GM12878 (cell line): Measurements from ENCODE around the gene RRAD. TPM values are rescaled to one million over a fixed set of nuclear protein-coding genes. Genes with fewer than 3 reads are reported as not detected.

ENCODE experiments used
- ATAC-seq: fragments of 200-7000 bp; cut with Tn5 transposase; 3 replicates; pipeline ENCODE4 v1.9.1; 2020; ENCODE audit warnings: mild to moderate bottlenecking, moderate library complexity
- BruUV-seq: library from RNA; stranded (reverse); fragments of 400-500 nt; replicated peaks from 2 replicates; lab custom pipeline; 2021; lab: Mats Ljungman, UMichigan
- CTCF ChIA-PET: fragments of 300-600 bp; sonication (Branson Sonifier 250); formaldehyde crosslinking; extraction: SDS; loops from one replicate; lab custom pipeline; 2021; ENCODE audit warnings: inconsistent platforms; lab: Yijun Ruan, JAX
- POLR2A ChIA-PET: fragments of 350-600 bp; formaldehyde crosslinking; extraction: SDS; loops from one replicate; lab custom pipeline; 2021; ENCODE audit warnings: inconsistent platforms; lab: Charles Lee
- RAD21 ChIA-PET: fragments of 300-600 bp; sonication (Branson Sonifier 250); formaldehyde crosslinking; loops from one replicate; lab custom pipeline; 2023; ENCODE audit warnings: antibody characterized with exemption; ENCODE audit not compliant: unreplicated experiment; lab: Charles Lee
- SMC1A ChIA-PET: fragments of 300-600 bp; sonication (Branson Sonifier 250); formaldehyde crosslinking; loops from one replicate; lab custom pipeline; 2023; ENCODE audit not compliant: unreplicated experiment, uncharacterized antibody; lab: Charles Lee
- DNase-seq: peaks from one replicate; pipeline ENCODE4 v3.0.0-alpha.2; 2011; ENCODE audit warnings: low read depth, low spot score
- FAIRE-seq: peaks from 3 replicates; lab custom pipeline; 2011; peaks lifted over from hg19 to GRCh38; lab: Jason Lieb, UNC
- H2AFZ ChIP-seq: 2 replicates; pipeline ENCODE4 v1.6.0; 2011; ENCODE audit warnings: low read depth, low read length, control low read depth; ENCODE audit not compliant: control insufficient read depth
- H3K27ac ChIP-seq: 2 replicates; pipeline ENCODE4 v1.5.1; 2011; ENCODE audit warnings: control low read depth; ENCODE audit not compliant: control insufficient read depth, insufficient read depth
- H3K27me3 ChIP-seq, 2 experiments: replicated peaks in 1 of 2; 2 replicates each; pipeline versions ENCODE4 v1.6.0 to v1.6.1; 2011; ENCODE audit warnings: low read length in 1 of 2; ENCODE audit not compliant: control insufficient read depth in 2 of 2, insufficient read depth in 2 of 2
- H3K36me3 ChIP-seq, 2 experiments: 2 replicates each; pipeline ENCODE4 v1.5.1; 2011; ENCODE audit warnings: low read length in 1 of 2; ENCODE audit not compliant: control insufficient read depth in 2 of 2, insufficient read depth in 2 of 2
- H3K4me1 ChIP-seq: 2 replicates; pipeline ENCODE4 v1.6.1; 2011; ENCODE audit warnings: mild to moderate bottlenecking, low read length, moderate library complexity, mixed read lengths; ENCODE audit not compliant: control insufficient read depth, insufficient read depth
- H3K4me2 ChIP-seq: 2 replicates; pipeline ENCODE4 v1.6.0; 2011; ENCODE audit warnings: control low read depth; ENCODE audit not compliant: control insufficient read depth, insufficient read depth
- H3K4me3 ChIP-seq: fragments of 200-600 bp; sonication (generic); 2 replicates; pipeline ENCODE4 v1.5.1; 2016
- H3K79me2 ChIP-seq: 2 replicates; pipeline ENCODE4 v1.6.0; 2011; ENCODE audit warnings: low read length; ENCODE audit not compliant: control insufficient read depth, insufficient read depth
- H3K9ac ChIP-seq: 2 replicates; pipeline ENCODE4 v1.8.0; 2011; ENCODE audit warnings: low read length, control low read depth, mixed read lengths; ENCODE audit not compliant: control insufficient read depth, insufficient read depth
- H3K9me3 ChIP-seq: replicated peaks from 3 replicates; pipeline ENCODE4 v1.5.1; 2011; ENCODE audit warnings: mild to moderate bottlenecking, low read length; ENCODE audit not compliant: control insufficient read depth, insufficient read depth
- H4K20me1 ChIP-seq: 2 replicates; pipeline ENCODE4 v1.6.0; 2011; ENCODE audit not compliant: control insufficient read depth, insufficient read depth
- ATF7 ChIP-seq: fragments of 450-650 bp; IDR thresholded peaks from 2 replicates; pipeline ENCODE4 v1.6.1; 2016; ENCODE audit warnings: low read depth, mild to moderate bottlenecking
- CREM ChIP-seq: IDR thresholded peaks from 2 replicates; pipeline ENCODE4 v1.6.1; 2014; ENCODE audit warnings: antibody characterized with exemption, low read depth
- FOXM1 ChIP-seq: IDR thresholded peaks from 2 replicates; pipeline ENCODE4 v1.6.1; 2012; ENCODE audit warnings: low read depth, mild to moderate bottlenecking, inconsistent platforms, low read length, moderate library complexity
- JUND ChIP-seq: IDR thresholded peaks from 2 replicates; pipeline ENCODE4 v1.6.1; 2012; ENCODE audit warnings: low read depth, mild to moderate bottlenecking, low read length, improper control_type of control experiment, moderate library complexity
- WGBS: methylation state at CpG from one replicate; pipeline ENCODE4 v1.1.6; 2016; ENCODE audit warnings: low lambda C conversion rate; ENCODE audit not compliant: insufficient replicate concordance, insufficient coverage; ENCODE audit errors: missing lambda C conversion rate; 5-methylcytosine and 5-hydroxymethylcytosine counted together
- in situ Hi-C: fragments of 300-500 bp; cut with MboI; formaldehyde crosslinking; loops from 9 replicates; pipeline ENCODE4 v1.14.3; 2018; ENCODE audit warnings: mixed read lengths
- intact Hi-C: fragments of 100-400 bp; cut with micrococcal nuclease; formaldehyde crosslinking; loops from one replicate; pipeline ENCODE4 v1.14.2; 2022; ENCODE audit not compliant: unreplicated experiment
- polyA plus RNA-seq, 11 experiments: library from polyadenylated mRNA; depleted of rRNA in 4 of 11; unstranded in 6 of 11; stranded (reverse) in 5 of 11; fragments of >200 nt; fragmentation: Nextera tagmentation in 4 of 11; fragmentation: Illumina TruSeq in 1 of 11; extraction: Ambion mirVana in 4 of 11; extraction: Trizol in 1 of 11; gene quantifications; 1 replicate in 1 of 11; 2 replicates in 10 of 11; pipeline versions ENCODE4 v1.2.1 to v1.2.3, GENCODE V29; 2011 to 2016; ENCODE audit warnings: inconsistent platforms in 2 of 11, missing spikeins in 2 of 11, low read depth in 1 of 11
- total RNA-seq, 4 experiments: library from RNA; depleted of rRNA in 3 of 4; stranded (reverse); fragments of >200 nt in 3 of 4; fragmentation: Illumina TruSeq in 1 of 4; extraction: Trizol in 1 of 4; gene quantifications; 2 replicates each; pipeline versions ENCODE4 v1.2.1 to v1.2.3, GENCODE V29; 2013 to 2021
- TF ChIP-seq, protein P1 (sequence below): fragments of 450-650 bp; IDR thresholded peaks from 2 replicates; pipeline ENCODE4 v1.6.1; 2017; ENCODE audit warnings: mild to moderate bottlenecking, low read depth, inconsistent platforms; ENCODE audit not compliant: poor library complexity, severe bottlenecking

RRAD gene
- total and polyA plus RNA-seq, 10 of the 15 experiments (the other 5 are each of a cell fraction or from before 2014, with no cell fraction given) = 0.11 to 8.5 (median 2.8) TPM

DNA sequence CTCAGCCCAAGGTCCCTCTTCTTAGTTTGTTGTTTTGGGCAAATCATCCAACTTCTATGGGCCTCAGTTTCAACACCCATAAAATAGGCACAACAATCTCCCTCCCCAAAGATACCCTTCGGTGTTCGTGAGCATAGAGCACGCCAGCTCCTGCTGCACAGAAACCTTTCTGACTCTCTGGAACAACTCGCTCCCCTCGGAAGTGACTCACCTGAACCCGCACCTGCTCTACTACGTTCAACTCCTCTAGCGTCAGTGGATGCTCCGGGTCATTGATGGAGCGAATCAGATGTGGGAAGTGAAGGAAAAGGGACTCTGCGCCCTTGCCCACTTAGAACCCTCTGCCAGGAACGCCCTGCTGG, 8.4 kb upstream of the RRAD start:
- peak overlapping the region; percentile 94 for H3K27ac ChIP-seq
- peaks cover 0 to 3% of the 10 kb centered on the region in 2 experiments; a peak in 1 of 4 replicates for H3K36me3 ChIP-seq
- RAD21 ChIA-PET = interaction anchor here (1.0 kb wide), 1 partner anchor 251 kb away, joined by 3 read pairs; no protein-coding TSS in a partner anchor
- DNase-seq = no peak
- peaks cover 7% of the 10 kb centered on the region for H3K4me1 ChIP-seq
- peak overlapping the region; percentile 78 for H3K4me3 ChIP-seq
- SMC1A ChIA-PET = no interaction called here
- intact Hi-C loops (no loop called here), in situ Hi-C loops (loop anchor here (10.0 kb wide), 1 partner anchor 61 kb away; no protein-coding TSS in a partner anchor)
- H3K9ac ChIP-seq = peak overlapping the region; percentile 94
- no peaks in the 10 kb centered on the region for H4K20me1 ChIP-seq
- TF ChIP-seq, protein P1, sequence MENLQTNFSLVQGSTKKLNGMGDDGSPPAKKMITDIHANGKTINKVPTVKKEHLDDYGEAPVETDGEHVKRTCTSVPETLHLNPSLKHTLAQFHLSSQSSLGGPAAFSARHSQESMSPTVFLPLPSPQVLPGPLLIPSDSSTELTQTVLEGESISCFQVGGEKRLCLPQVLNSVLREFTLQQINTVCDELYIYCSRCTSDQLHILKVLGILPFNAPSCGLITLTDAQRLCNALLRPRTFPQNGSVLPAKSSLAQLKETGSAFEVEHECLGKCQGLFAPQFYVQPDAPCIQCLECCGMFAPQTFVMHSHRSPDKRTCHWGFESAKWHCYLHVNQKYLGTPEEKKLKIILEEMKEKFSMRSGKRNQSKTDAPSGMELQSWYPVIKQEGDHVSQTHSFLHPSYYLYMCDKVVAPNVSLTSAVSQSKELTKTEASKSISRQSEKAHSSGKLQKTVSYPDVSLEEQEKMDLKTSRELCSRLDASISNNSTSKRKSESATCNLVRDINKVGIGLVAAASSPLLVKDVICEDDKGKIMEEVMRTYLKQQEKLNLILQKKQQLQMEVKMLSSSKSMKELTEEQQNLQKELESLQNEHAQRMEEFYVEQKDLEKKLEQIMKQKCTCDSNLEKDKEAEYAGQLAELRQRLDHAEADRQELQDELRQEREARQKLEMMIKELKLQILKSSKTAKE = no peak
- TF ChIP-seq ATF7 (no peak), JUND (no peak), FOXM1 (no peak), CREM (no peak)
- H2AFZ ChIP-seq = peak overlapping the region; percentile 87
- no peak for FAIRE-seq
- ATAC-seq = peak; percentile 42
- BruUV-seq = TSS peak; percentile 77
- POLR2A ChIA-PET = no interaction called here
- 2% methylated on average over 11 of the region's 12 CpGs for WGBS
- no peaks in the 10 kb centered on the region for H3K9me3 ChIP-seq
- peak overlapping the region; percentile 95 for H3K4me2 ChIP-seq
- peaks cover 33% of the 10 kb centered on the region for H3K79me2 ChIP-seq
- H3K27me3 ChIP-seq = no peaks in the 10 kb centered on the region
- CTCF ChIA-PET = interaction anchor here (0.7 to 1.3 kb wide), 5 partner anchors 14 to 540 kb away, joined by 3 to 4 read pairs (median 3); no protein-coding TSS in a partner anchor
